Vagina (tissue), 2 donors: ENCODE data around the gene APPBP2. TPM values are rescaled to one million over a fixed set of nuclear protein-coding genes. Genes with fewer than 3 reads are reported as not detected.

ENCODE experiments used
- DNase-seq, 2 donors: peaks; one replicate each; pipeline ENCODE4 v3.0.0-alpha.2; 2017; ENCODE audit errors: extremely low spot score in 2 of 2
- H3K27ac ChIP-seq: fragments of 200-600 bp; sonication (generic); one replicate; pipeline ENCODE4 v1.5.1; 2019
- H3K27me3 ChIP-seq: fragments of 200-600 bp; sonication (generic); one replicate; pipeline ENCODE4 v1.5.1; 2019
- H3K36me3 ChIP-seq, 2 donors: fragments of 200-600 bp; sonication (generic); one replicate each; pipeline ENCODE4 v1.5.1; 2017 to 2019
- H3K4me1 ChIP-seq: fragments of 200-600 bp; sonication (generic); one replicate; pipeline ENCODE4 v1.5.1; 2019
- H3K4me3 ChIP-seq, 2 donors: fragments of 200-600 bp; sonication (generic); 1 replicate in 1 of 2; 2 replicates in 1 of 2; pipeline ENCODE4 v1.5.1; 2016 to 2019
- H3K9me3 ChIP-seq: fragments of 200-600 bp; sonication (generic); one replicate; pipeline ENCODE4 v1.5.1; 2019
- CTCF ChIP-seq, 3 experiments: fragments of 450-650 bp in 2 of 3; fragments of 200-600 bp in 1 of 3; sonication (generic) in 1 of 3; IDR thresholded peaks; one replicate each; pipeline ENCODE4 v1.5.1; 2017 to 2019; ENCODE audit warnings: antibody characterized with exemption in 3 of 3, mild to moderate bottlenecking in 2 of 3, moderate library complexity in 2 of 3
- POLR2A ChIP-seq, 2 donors: fragments of 450-650 bp; IDR thresholded peaks; one replicate each; pipeline ENCODE4 v1.6.1; 2017; ENCODE audit warnings: antibody characterized with exemption in 2 of 2, mild to moderate bottlenecking in 2 of 2, moderate library complexity in 2 of 2
- POLR2AphosphoS5 ChIP-seq, 2 donors: sonication (generic); formaldehyde crosslinking; IDR thresholded peaks; one replicate each; pipeline ENCODE4 v1.9.0; 2017; ENCODE audit warnings: antibody characterized with exemption in 2 of 2, mild to moderate bottlenecking in 2 of 2, low read depth in 1 of 2; ENCODE audit not compliant: insufficient read depth in 1 of 2
- intact Hi-C: fragments of 100-400 bp; cut with DNase I; formaldehyde crosslinking; loops from one replicate; pipeline ENCODE4 v1.15.1; 2023
- total RNA-seq: library from RNA; depleted of rRNA; stranded (reverse); fragments of >200 nt; gene quantifications from one replicate; pipeline ENCODE4 v1.2.3, GENCODE V29; 2016

The APPBP2 gene
- total RNA-seq, 1 donor from 2014 or later = 23.6 TPM

- TF ChIP-seq POLR2AphosphoS5 (IDR thresholded peaks at IDR 0.05; ENCODE audit: insufficient read depth in 1 of 2, low read depth in 1 of 2) = no peak
- H3K4me3 ChIP-seq = no peak overlapping the region
- H3K36me3 ChIP-seq = peaks cover 0 to 7% of the 10 kb centered on the region in 2 donors
- no peak overlapping the region for H3K27ac ChIP-seq
- H3K4me1 ChIP-seq = peaks cover 47% of the 10 kb centered on the region
- no peak for DNase-seq
- no peaks in the 10 kb centered on the region for H3K9me3 ChIP-seq
- intact Hi-C loops = no loop called here
- no peaks in the 10 kb centered on the region for H3K27me3 ChIP-seq
Measured at GRCh38 chr17:60510723-60511122, 15.3 kb downstream of the APPBP2 start.

DNA sequence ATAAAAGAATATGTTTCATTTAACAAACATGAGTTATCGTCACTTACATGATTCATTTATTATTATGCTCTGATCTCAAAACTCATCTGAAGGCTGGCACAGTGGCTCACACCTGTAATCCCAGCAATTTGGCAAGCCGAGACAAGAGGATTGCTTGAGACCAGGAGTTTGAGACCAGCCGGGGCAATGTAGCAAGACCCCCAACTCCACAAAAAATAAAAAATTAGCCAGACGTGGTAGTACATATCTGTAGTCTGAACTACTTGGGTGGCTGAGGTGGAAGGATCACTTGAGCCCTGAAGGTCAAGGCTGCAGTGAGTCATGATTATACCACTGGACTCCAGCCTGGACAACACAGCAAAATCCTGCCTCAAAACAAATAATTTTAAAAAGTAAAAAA lies 16.0 kb downstream of the APPBP2 start:
- peaks cover 48% of the 10 kb centered on the region for H3K4me1 ChIP-seq
- H3K36me3 ChIP-seq = peaks cover 0 to 7% of the 10 kb centered on the region in 2 donors
- H3K9me3 ChIP-seq = no peaks in the 10 kb centered on the region
- TF ChIP-seq POLR2A (IDR thresholded peaks at IDR 0.05) = no peak
- TF ChIP-seq POLR2AphosphoS5 (IDR thresholded peaks at IDR 0.05; ENCODE audit: insufficient read depth in 1 of 2, low read depth in 1 of 2) = no peak
- TF ChIP-seq CTCF (IDR thresholded peaks at IDR 0.05) = no peak
- H3K4me3 ChIP-seq = no peak overlapping the region
- no peaks in the 10 kb centered on the region for H3K27me3 ChIP-seq
- no peak overlapping the region for H3K27ac ChIP-seq
- intact Hi-C loops = no loop called here
- no peak for DNase-seq

DNA sequence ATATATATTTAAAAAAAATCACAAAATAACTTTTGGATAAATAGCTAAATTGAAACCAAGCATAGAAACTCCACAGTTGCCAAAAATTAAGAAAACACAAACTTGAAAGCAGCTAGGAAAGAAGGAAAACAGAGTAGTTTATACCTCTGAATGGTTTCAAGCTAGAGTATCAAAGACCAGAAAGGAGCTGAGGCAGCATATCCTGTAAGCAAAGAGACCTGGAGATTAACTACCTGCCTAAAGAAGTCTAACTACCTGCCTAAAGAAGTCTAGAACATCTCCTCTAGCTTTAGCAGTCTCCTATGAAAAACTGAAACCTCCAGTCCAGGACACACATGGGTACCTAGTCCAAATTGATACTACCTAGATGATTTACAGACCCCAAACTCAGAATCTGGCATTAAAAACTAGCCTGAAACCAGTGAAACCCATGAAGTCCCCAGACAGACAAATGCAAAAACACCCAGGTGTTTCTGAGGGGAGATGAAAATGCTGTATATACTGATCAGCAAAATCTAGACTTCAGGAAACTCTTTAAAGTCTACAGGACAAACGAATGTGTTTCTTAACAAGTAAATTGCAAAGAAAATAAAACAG lies 17.6 kb downstream of the APPBP2 start:
- Histone ChIP-seq H3K4me1 (peaks cover 41% of the 10 kb centered on the region), H3K27ac (no peak overlapping the region), H3K4me3 (no peak overlapping the region), H3K9me3 (no peaks in the 10 kb centered on the region), H3K36me3 (peaks cover 0 to 7% of the 10 kb centered on the region in 2 donors), H3K27me3 (no peaks in the 10 kb centered on the region)
- TF ChIP-seq POLR2A (IDR thresholded peaks at IDR 0.05) = no peak
- no peak for DNase-seq
- intact Hi-C loops = no loop called here

DNA sequence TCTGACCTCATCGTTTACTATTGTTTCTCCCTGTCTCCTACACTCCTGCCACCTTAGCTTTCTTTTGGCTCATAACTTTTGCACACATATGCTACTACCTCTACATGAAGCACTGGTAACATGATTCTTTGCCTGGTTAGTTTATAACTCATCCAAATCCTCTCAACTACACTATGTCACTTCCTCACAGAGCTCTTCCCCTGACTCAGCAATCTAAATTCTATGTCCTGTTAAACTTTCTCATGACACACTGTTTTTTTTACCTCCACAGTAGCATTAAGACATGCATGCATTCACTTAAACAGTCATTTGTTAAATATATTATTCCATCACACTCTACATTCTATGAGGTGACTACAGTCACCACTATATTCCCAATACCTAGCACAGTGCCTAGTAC lies 19.7 kb downstream of the APPBP2 start:
- H3K4me3 ChIP-seq = no peak overlapping the region
- H3K27ac ChIP-seq = no peak overlapping the region
- H3K36me3 ChIP-seq = no peaks in the 10 kb centered on the region
- peaks cover 41% of the 10 kb centered on the region for H3K4me1 ChIP-seq
- TF ChIP-seq POLR2A (IDR thresholded peaks at IDR 0.05) (no peak), CTCF (IDR thresholded peaks at IDR 0.05) (no peak), POLR2AphosphoS5 (IDR thresholded peaks at IDR 0.05; ENCODE audit: insufficient read depth in 1 of 2, low read depth in 1 of 2) (no peak)
- no peak for DNase-seq
- intact Hi-C loops = no loop called here
- no peaks in the 10 kb centered on the region for H3K9me3 ChIP-seq
- H3K27me3 ChIP-seq = no peaks in the 10 kb centered on the region

- H3K4me3 ChIP-seq = no peak overlapping the region
- H3K36me3 ChIP-seq = peaks cover 0 to 8% of the 10 kb centered on the region in 2 donors
- no peak for DNase-seq
- no peak overlapping the region for H3K27ac ChIP-seq
- no peaks in the 10 kb centered on the region for H3K9me3 ChIP-seq
- TF ChIP-seq CTCF (IDR thresholded peaks at IDR 0.05) (no peak), POLR2AphosphoS5 (IDR thresholded peaks at IDR 0.05; ENCODE audit: insufficient read depth in 1 of 2, low read depth in 1 of 2) (no peak), POLR2A (IDR thresholded peaks at IDR 0.05) (no peak)
- intact Hi-C loops = no loop called here
- peaks cover 21% of the 10 kb centered on the region for H3K4me1 ChIP-seq
- no peaks in the 10 kb centered on the region for H3K27me3 ChIP-seq
Measured at GRCh38 chr17:60502145-60502544, 23.9 kb downstream of the APPBP2 start.

- TF ChIP-seq POLR2A (IDR thresholded peaks at IDR 0.05) = no peak
Measured at GRCh38 chr17:60501589-60501988, 24.5 kb downstream of the APPBP2 start.

More at GRCh38 chr17:60501589-60501988, 24.5 kb downstream of the APPBP2 start:
- intact Hi-C loops = no loop called here
- Histone ChIP-seq H3K27me3 (no peaks in the 10 kb centered on the region), H3K4me1 (peaks cover 15% of the 10 kb centered on the region), H3K4me3 (no peak overlapping the region), H3K36me3 (peaks cover 0 to 8% of the 10 kb centered on the region in 2 donors), H3K9me3 (no peaks in the 10 kb centered on the region), H3K27ac (no peak overlapping the region)
- DNase-seq = no peak
